HCT116 (cell line): ENCODE results near the gene FIBCD1. TPM values are rescaled to one million over a fixed set of nuclear protein-coding genes. Genes with fewer than 3 reads are reported as not detected.

ENCODE experiments used
- ATAC-seq: fragments of 200-7000 bp; cut with Tn5 transposase; 2 replicates; pipeline ENCODE4 v1.9.1; 2020; ENCODE audit warnings: mild to moderate bottlenecking, moderate library complexity
- BruUV-seq: library from RNA; stranded (reverse); fragments of 400-500 nt; replicated peaks from 2 replicates; lab custom pipeline; 2021; lab: Mats Ljungman, UMichigan
- CTCF ChIA-PET: fragments of 300-600 bp; sonication (Branson Sonifier 250); formaldehyde crosslinking; loops from one replicate; lab custom pipeline; 2021; ENCODE audit warnings: antibody characterized with exemption; lab: Charles Lee
- POLR2A ChIA-PET: fragments of 300-600, 350-600 bp; sonication (Branson Sonifier 250); formaldehyde crosslinking; loops from one replicate; lab custom pipeline; 2021; ENCODE audit warnings: antibody characterized with exemption; lab: Charles Lee
- RAD21 ChIA-PET, 2 experiments: fragments of 300-600 bp; sonication (Branson Sonifier 250); formaldehyde crosslinking; loops; one replicate each; lab custom pipeline; 2023; ENCODE audit warnings: low total read pairs in 2 of 2; ENCODE audit not compliant: uncharacterized antibody in 2 of 2, unreplicated experiment in 2 of 2, low non-redundant PET in 1 of 2; lab: Charles Lee
- DNase-seq: peaks from one replicate; pipeline ENCODE4 v3.0.0-alpha.2; 2010; ENCODE audit warnings: low read depth, low spot score
- H2AFZ ChIP-seq: fragments of 200-600 bp; shearing (Covaris generic), sonication (generic); 2 replicates; pipeline ENCODE4 v1.6.1; 2017; ENCODE audit warnings: low read depth, mixed run types, mixed read lengths, antibody characterized with exemption, low read length; ENCODE audit not compliant: poor library complexity, severe bottlenecking
- H3K27ac ChIP-seq: 2 replicates; pipeline ENCODE4 v1.5.1; 2012; ENCODE audit warnings: low read depth, low read length
- H3K27me3 ChIP-seq: fragments of 200-600 bp; sonication (generic); 2 replicates; pipeline ENCODE4 v1.6.1; 2016; ENCODE audit warnings: mixed run types, low read length, mixed read lengths; ENCODE audit not compliant: insufficient read depth
- H3K36me3 ChIP-seq, 2 experiments: fragments of 200-500 bp in 1 of 2; fragments of 200-600 bp in 1 of 2; sonication (Bioruptor generic) in 1 of 2; sonication (generic) in 1 of 2; 2 replicates each; pipeline versions ENCODE4 v1.5.1 to v1.6.1; 2014 to 2016; ENCODE audit warnings: low read length in 2 of 2, inconsistent platforms in 1 of 2, mixed read lengths in 1 of 2, mixed run types in 1 of 2; ENCODE audit not compliant: insufficient read depth in 2 of 2, control insufficient read depth in 1 of 2
- H3K4me1 ChIP-seq, 2 experiments: fragments of 200-600 bp in 1 of 2; sonication (generic) in 1 of 2; 2 replicates each; pipeline versions ENCODE4 v1.5.1 to v1.6.1; 2012 to 2017; ENCODE audit warnings: low read length in 2 of 2, inconsistent platforms in 1 of 2, mild to moderate bottlenecking in 1 of 2, mixed read lengths in 1 of 2, mixed run types in 1 of 2, moderate library complexity in 1 of 2; ENCODE audit not compliant: insufficient read depth in 2 of 2, control insufficient read depth in 1 of 2
- H3K4me2 ChIP-seq: fragments of 200-600 bp; sonication (generic); 2 replicates; pipeline ENCODE4 v1.6.1; 2017; ENCODE audit warnings: mixed run types, low read length, mixed read lengths
- H3K4me3 ChIP-seq, 2 experiments: fragments of 200-600 bp in 1 of 2; sonication (generic) in 1 of 2; replicated peaks in 1 of 2; 2 replicates each; pipeline ENCODE4 v1.5.1; 2011 to 2016; ENCODE audit warnings: low read length in 2 of 2, control low read depth in 1 of 2, low read depth in 1 of 2, mild to moderate bottlenecking in 1 of 2, mixed read lengths in 1 of 2, mixed run types in 1 of 2
- H3K79me2 ChIP-seq: fragments of 200-600 bp; sonication (generic); 2 replicates; pipeline ENCODE4 v1.6.1; 2017; ENCODE audit warnings: mild to moderate bottlenecking, mixed run types, low read length, moderate library complexity, mixed read lengths; ENCODE audit not compliant: insufficient read depth
- H3K9ac ChIP-seq: fragments of 200-600 bp; sonication (generic); 2 replicates; pipeline ENCODE4 v1.6.1; 2016; ENCODE audit warnings: low read length, mixed read lengths
- H3K9me2 ChIP-seq: fragments of 200-600 bp; sonication (generic), shearing (Covaris generic); 2 replicates; pipeline ENCODE4 v1.6.1; 2017; ENCODE audit warnings: mixed run types, mild to moderate bottlenecking, moderate library complexity; ENCODE audit not compliant: insufficient read depth
- H3K9me3 ChIP-seq, 2 experiments: fragments of 200-500 bp in 1 of 2; fragments of 200-600 bp in 1 of 2; sonication (Bioruptor generic) in 1 of 2; sonication (generic) in 1 of 2; 2 replicates each; pipeline ENCODE4 v1.6.1; 2014 to 2017; ENCODE audit warnings: low read length in 2 of 2, mixed read lengths in 2 of 2, inconsistent platforms in 1 of 2, low read depth in 1 of 2, mild to moderate bottlenecking in 1 of 2, mixed run types in 1 of 2, moderate library complexity in 1 of 2; ENCODE audit not compliant: control insufficient read depth in 1 of 2, insufficient read depth in 1 of 2
- H4K20me1 ChIP-seq: fragments of 200-600 bp; sonication (generic), shearing (Covaris generic); 2 replicates; pipeline ENCODE4 v1.6.1; 2017; ENCODE audit warnings: mixed run types, mild to moderate bottlenecking, moderate library complexity; ENCODE audit not compliant: insufficient read depth
- REST ChIP-seq: IDR thresholded peaks from 2 replicates; pipeline ENCODE4 v1.6.1; 2012; ENCODE audit warnings: low read depth
- intact Hi-C: fragments of 100-400 bp; cut with micrococcal nuclease; formaldehyde crosslinking; loops from 2 replicates; pipeline ENCODE4 v1.10.0; 2022
- total RNA-seq: library from RNA; stranded (reverse); gene quantifications from one replicate; pipeline ENCODE4 v1.2.1, GENCODE V29; 2021; ENCODE audit not compliant: unreplicated experiment

Gene FIBCD1
- total RNA-seq, 1 experiment from 2014 or later = 26.1 TPM

GRCh38 chr9:130892477-130893304, 46.4 kb downstream of the FIBCD1 start:
- CTCF ChIA-PET = interaction anchor here (0.9 to 2.9 kb wide), 4 partner anchors 23 to 106 kb away, joined by 3 to 21 read pairs (median 4); no protein-coding TSS in a partner anchor

More at GRCh38 chr9:130892477-130893304, 46.4 kb downstream of the FIBCD1 start:
- no peak overlapping the region for H3K27ac ChIP-seq
- H3K9me3 ChIP-seq = no peaks in the 10 kb centered on the region
- no peaks in the 10 kb centered on the region for H3K4me1 ChIP-seq
- H3K9ac ChIP-seq = no peak overlapping the region
- TF ChIP-seq REST = no peak
- TF ChIP-seq, all 23 proteins: peak for 0
- Histone ChIP-seq H3K36me3 (no peaks in the 10 kb centered on the region), H3K27me3 (no peaks in the 10 kb centered on the region), H3K4me2 (no peak overlapping the region), H4K20me1 (no peaks in the 10 kb centered on the region), H3K79me2 (no peaks in the 10 kb centered on the region), H3K9me2 (no peaks in the 10 kb centered on the region), H3K4me3 (no peak overlapping the region), H2AFZ (no peak overlapping the region)
- ATAC-seq (no peak), DNase-seq (no peak)
- ChIA-PET RAD21 (no interaction called here), POLR2A (no interaction called here)
- no TSS peak for BruUV-seq
- intact Hi-C loops = loop anchor here (2.0 kb wide), 1 partner anchor 106 kb away; no protein-coding TSS in a partner anchor
